Neuronal stem cell (in vitro differentiated cells): ENCODE measurements around the gene MED13L.
A peak's percentile ranks its signal among the peaks of the same experiment; 100 is the strongest.

Source experiments
- DNase-seq: peaks from one replicate; pipeline ENCODE4 v3.0.0-alpha.2; 2013; ENCODE audit warnings: low spot score
- H2AFZ ChIP-seq: one replicate; pipeline ENCODE4 v1.6.1; 2013; ENCODE audit warnings: mild to moderate bottlenecking, low read length, inconsistent platforms
- H2AK5ac ChIP-seq: 2 replicates; pipeline ENCODE4 v1.6.1; 2013; ENCODE audit warnings: low read depth, mild to moderate bottlenecking, inconsistent platforms, low read length, moderate library complexity, mixed read lengths
- H2BK120ac ChIP-seq: 2 replicates; pipeline ENCODE4 v1.6.1; 2013; ENCODE audit warnings: low read depth, mild to moderate bottlenecking, inconsistent platforms, low read length, moderate library complexity, mixed read lengths
- H2BK12ac ChIP-seq: one replicate; pipeline ENCODE4 v1.6.1; 2013; ENCODE audit warnings: low read length, inconsistent platforms
- H2BK15ac ChIP-seq: 2 replicates; pipeline ENCODE4 v1.6.1; 2013; ENCODE audit warnings: mild to moderate bottlenecking, low read length, inconsistent platforms, mixed read lengths
- H2BK5ac ChIP-seq: one replicate; pipeline ENCODE4 v1.6.1; 2013; ENCODE audit warnings: inconsistent platforms, mild to moderate bottlenecking, low read length, moderate library complexity
- H3K14ac ChIP-seq: one replicate; pipeline ENCODE4 v1.6.1; 2013; ENCODE audit warnings: low read length, inconsistent platforms
- H3K18ac ChIP-seq: 2 replicates; pipeline ENCODE4 v1.6.1; 2013; ENCODE audit warnings: low read length, inconsistent platforms
- H3K23ac ChIP-seq: 2 replicates; pipeline ENCODE4 v1.6.1; 2013; ENCODE audit warnings: low read depth, mild to moderate bottlenecking, mixed read lengths, low read length, inconsistent platforms; ENCODE audit not compliant: poor library complexity
- H3K27ac ChIP-seq: replicated peaks from 3 replicates; pipeline ENCODE4 v1.5.1; 2013; ENCODE audit warnings: low read length, inconsistent platforms
- H3K27me3 ChIP-seq, 3 experiments: 2 replicates each; pipeline ENCODE4 v1.6.1; 2013; ENCODE audit warnings: low read length in 3 of 3, mild to moderate bottlenecking in 2 of 3, inconsistent platforms in 1 of 3, low read depth in 1 of 3, mixed read lengths in 1 of 3, moderate library complexity in 1 of 3; ENCODE audit not compliant: control insufficient read depth in 3 of 3, insufficient read depth in 3 of 3
- H3K36me3 ChIP-seq, 2 donors: replicated peaks in 1 of 2; 2 replicates each; pipeline ENCODE4 v1.6.1; 2013; ENCODE audit warnings: low read length in 2 of 2; ENCODE audit not compliant: control insufficient read depth in 2 of 2, insufficient read depth in 2 of 2
- H3K4ac ChIP-seq: 2 replicates; pipeline ENCODE4 v1.6.1; 2013; ENCODE audit warnings: inconsistent platforms, mild to moderate bottlenecking, low read length, moderate library complexity
- H3K4me1 ChIP-seq, 2 donors: 1 replicate in 1 of 2; 2 replicates in 1 of 2; pipeline ENCODE4 v1.6.1; 2013; ENCODE audit warnings: low read length in 2 of 2, low read depth in 1 of 2; ENCODE audit not compliant: control insufficient read depth in 2 of 2, insufficient read depth in 1 of 2
- H3K4me2 ChIP-seq: one replicate; pipeline ENCODE4 v1.6.1; 2013; ENCODE audit warnings: mild to moderate bottlenecking, low read length, inconsistent platforms; ENCODE audit not compliant: insufficient read depth, poor library complexity, severe bottlenecking
- H3K4me3 ChIP-seq, 2 donors: 2 replicates each; pipeline ENCODE4 v1.5.1; 2013; ENCODE audit warnings: low read length in 2 of 2, mild to moderate bottlenecking in 2 of 2, inconsistent platforms in 1 of 2, moderate library complexity in 1 of 2
- H3K79me1 ChIP-seq: one replicate; pipeline ENCODE4 v1.6.1; 2013; ENCODE audit warnings: low read depth, mild to moderate bottlenecking, inconsistent platforms, low read length, moderate library complexity
- H3K9ac ChIP-seq: one replicate; pipeline ENCODE4 v1.6.1; 2013; ENCODE audit warnings: mild to moderate bottlenecking, low read depth, low read length, inconsistent platforms; ENCODE audit not compliant: poor library complexity
- H3K9me3 ChIP-seq, 2 donors: replicated peaks in 1 of 2; 2 replicates each; pipeline versions ENCODE3 to v1.6.1; 2013; ENCODE audit warnings: low read length in 2 of 2, mild to moderate bottlenecking in 2 of 2, inconsistent platforms in 1 of 2, low read depth in 1 of 2, mixed read lengths in 1 of 2, moderate library complexity in 1 of 2; ENCODE audit not compliant: control insufficient read depth in 2 of 2, insufficient read depth in 1 of 2
- H4K8ac ChIP-seq: one replicate; pipeline ENCODE4 v1.6.1; 2013; ENCODE audit warnings: low read depth, mild to moderate bottlenecking, inconsistent platforms, low read length, moderate library complexity
- H4K91ac ChIP-seq: one replicate; pipeline ENCODE4 v1.6.1; 2013; ENCODE audit warnings: low read length, low read depth, mild to moderate bottlenecking, inconsistent platforms; ENCODE audit not compliant: poor library complexity
- WGBS, 2 donors: extraction: QIAGEN DNeasy Blood & Tissue Kit; methylation state at CpG; one replicate each; pipeline ENCODE4 v1.1.7; 2013; ENCODE audit warnings: missing lambda C conversion rate in 2 of 2, mixed read lengths in 1 of 2; ENCODE audit not compliant: insufficient read length in 2 of 2, insufficient replicate concordance in 1 of 2; ENCODE audit errors: extremely low coverage in 2 of 2; 5-methylcytosine and 5-hydroxymethylcytosine counted together

Gene MED13L

GRCh38 chr12:116291218-116291617 lies 13.7 kb upstream of the MED13L start:
- no peak overlapping the region for H3K9ac ChIP-seq
- DNase-seq, result no peak

GRCh38 chr12:116288735-116289134 lies 11.2 kb upstream of the MED13L start:
- Histone ChIP-seq H3K27ac (no peak overlapping the region), H3K18ac (peak overlapping the region; percentile 40), H4K8ac (no peak overlapping the region), H2BK5ac (no peak overlapping the region), H3K4me2 (no peak overlapping the region), H2AK5ac (no peak overlapping the region), H3K4me3 (no peak overlapping the region), H2BK12ac (no peak overlapping the region), H3K27me3 (peaks cover 0 to 4% (median 0%) of the 10 kb centered on the region in 3 experiments), H3K36me3 (no peaks in the 10 kb centered on the region), H3K23ac (no peak overlapping the region), H2BK15ac (no peak overlapping the region), H3K9me3 (no peaks in the 10 kb centered on the region), H2BK120ac (no peak overlapping the region), H3K4me1 (no peaks in the 10 kb centered on the region), H3K9ac (no peak overlapping the region), H4K91ac (no peak overlapping the region), H3K4ac (no peak overlapping the region), H3K14ac (no peak overlapping the region), H2AFZ (no peak overlapping the region), H3K79me1 (no peaks in the 10 kb centered on the region)
- DNase-seq, result no peak
- no CpG with 5 or more reads among the region's 3 CpGs for WGBS, 2 donors

More at GRCh38 chr12:116291218-116291617, 13.7 kb upstream of the MED13L start:
- Histone ChIP-seq H2BK120ac (no peak overlapping the region), H4K91ac (no peak overlapping the region), H3K9me3 (no peaks in the 10 kb centered on the region), H3K4me2 (no peak overlapping the region), H3K27ac (no peak overlapping the region), H3K4me3 (no peak overlapping the region), H2AFZ (no peak overlapping the region), H2BK12ac (no peak overlapping the region), H2BK15ac (no peak overlapping the region), H3K79me1 (no peaks in the 10 kb centered on the region), H3K4ac (no peak overlapping the region), H3K4me1 (peaks cover 0 to 4% of the 10 kb centered on the region in 2 donors), H2AK5ac (no peak overlapping the region), H3K23ac (no peak overlapping the region), H3K36me3 (no peaks in the 10 kb centered on the region), H3K18ac (no peak overlapping the region), H2BK5ac (no peak overlapping the region), H3K14ac (no peak overlapping the region), H3K27me3 (peaks cover 0 to 4% (median 0%) of the 10 kb centered on the region in 3 experiments), H4K8ac (no peak overlapping the region)
- no CpG with 5 or more reads among the region's 3 CpGs for WGBS, 2 donors

GRCh38 chr12:116287842-116288301 lies 10.4 kb upstream of the MED13L start:
- no peaks in the 10 kb centered on the region for H3K79me1 ChIP-seq
- no peak overlapping the region for H3K4me3 ChIP-seq
- H3K4me2 ChIP-seq, result no peak overlapping the region
- peaks cover under 1 to 1% of the 10 kb centered on the region in 2 donors for H3K4me1 ChIP-seq
- H2BK15ac ChIP-seq, result no peak overlapping the region
- H3K23ac ChIP-seq, result no peak overlapping the region
- no peak overlapping the region for H3K27ac ChIP-seq
- no peaks in the 10 kb centered on the region for H3K9me3 ChIP-seq
- no peak overlapping the region for H3K14ac ChIP-seq
- H2AK5ac ChIP-seq, result no peak overlapping the region
- H3K36me3 ChIP-seq, result no peaks in the 10 kb centered on the region
- peaks cover 0 to 2% (median 0%) of the 10 kb centered on the region in 3 experiments for H3K27me3 ChIP-seq
- no peak overlapping the region for H3K4ac ChIP-seq
- no peak overlapping the region for H2AFZ ChIP-seq
- H3K18ac ChIP-seq, result no peak overlapping the region
- WGBS, 2 donors, result no CpG with 5 or more reads among the region's 3 CpGs
- H4K91ac ChIP-seq, result no peak overlapping the region
- no peak overlapping the region for H2BK12ac ChIP-seq
- DNase-seq, result no peak
- no peak overlapping the region for H3K9ac ChIP-seq
- no peak overlapping the region for H4K8ac ChIP-seq
- H2BK5ac ChIP-seq, result no peak overlapping the region
- no peak overlapping the region for H2BK120ac ChIP-seq

- no peak overlapping the region for H2BK12ac ChIP-seq
- peaks cover 3 to 8% of the 10 kb centered on the region in 2 donors for H3K4me1 ChIP-seq
- H3K36me3 ChIP-seq, result no peaks in the 10 kb centered on the region
- H3K18ac ChIP-seq, result no peak overlapping the region
- no peak overlapping the region for H2AFZ ChIP-seq
- no peak overlapping the region for H4K8ac ChIP-seq
- no peak overlapping the region for H3K14ac ChIP-seq
- no peak for DNase-seq
- no CpG with 5 or more reads among the region's 5 CpGs for WGBS, 2 donors
- H3K4me2 ChIP-seq, result no peak overlapping the region
- no peak overlapping the region for H2BK5ac ChIP-seq
- no peak overlapping the region for H3K23ac ChIP-seq
- H3K9me3 ChIP-seq, result no peaks in the 10 kb centered on the region
- no peak overlapping the region for H3K4ac ChIP-seq
- H3K4me3 ChIP-seq, result no peak overlapping the region
- no peak overlapping the region for H3K27ac ChIP-seq
- no peaks in the 10 kb centered on the region for H3K79me1 ChIP-seq
- H2AK5ac ChIP-seq, result no peak overlapping the region
- H3K27me3 ChIP-seq, result peaks cover 0 to 3% (median 0%) of the 10 kb centered on the region in 3 experiments
- H4K91ac ChIP-seq, result no peak overlapping the region
- no peak overlapping the region for H2BK15ac ChIP-seq
- H2BK120ac ChIP-seq, result no peak overlapping the region
- H3K9ac ChIP-seq, result no peak overlapping the region
These were observed 6.9 kb upstream of the MED13L start for GRCh38 chr12:116284396-116284795.
